B cell (primary cell): ENCODE results near the gene FLCN. TPM values are rescaled to one million over a fixed set of nuclear protein-coding genes. Genes with fewer than 3 reads are reported as not detected.
"Not testable (repeated sequence)": the region's sequence is repeated elsewhere in the genome, so short reads cannot be mapped to it uniquely, and the experiment has no call there.

Source experiments
- ATAC-seq: fragments of 200-7000 bp; cut with Tn5 transposase; one replicate; pipeline ENCODE4 v1.10.0; 2021; ENCODE audit warnings: low read depth, mild to moderate bottlenecking, moderate number of reproducible peaks, moderate library complexity
- CTCF ChIA-PET: fragments of 350-600 bp; sonication (Branson Sonifier 250); formaldehyde crosslinking; loops from one replicate; lab custom pipeline; 2021; ENCODE audit warnings: antibody characterized with exemption, inconsistent platforms; lab: Charles Lee
- POLR2A ChIA-PET: fragments of 350-600 bp; sonication (Branson Sonifier 250); formaldehyde crosslinking; loops from one replicate; lab custom pipeline; 2021; ENCODE audit warnings: antibody characterized with exemption; lab: Charles Lee
- DNase-seq: peaks from one replicate; pipeline ENCODE4 v3.0.0; 2013
- H2AFZ ChIP-seq: 2 replicates; pipeline ENCODE4 v1.6.1; 2012; ENCODE audit warnings: mild to moderate bottlenecking, low read depth, low read length; ENCODE audit not compliant: insufficient read depth, poor library complexity, severe bottlenecking
- H3K27ac ChIP-seq, 2 donors: 1 replicate in 1 of 2; 2 replicates in 1 of 2; pipeline ENCODE4 v1.5.1; 2012 to 2013; ENCODE audit warnings: low read length in 2 of 2, mild to moderate bottlenecking in 2 of 2, moderate library complexity in 1 of 2
- H3K27me3 ChIP-seq, 4 experiments: fragments of 200-600 bp in 1 of 4; sonication (generic) in 1 of 4; replicated peaks in 1 of 4; 1 replicate in 2 of 4; 2 replicates in 2 of 4; pipeline versions ENCODE4 v1.6.1 to v1.7.0; 2013 to 2016; ENCODE audit warnings: low read length in 3 of 4, mild to moderate bottlenecking in 2 of 4, mixed read lengths in 1 of 4, moderate library complexity in 1 of 4; ENCODE audit not compliant: insufficient read depth in 4 of 4, control insufficient read depth in 3 of 4; ENCODE audit errors: control extremely low read depth in 1 of 4
- H3K36me3 ChIP-seq, 2 experiments: replicated peaks in 1 of 2; 1 replicate in 1 of 2; 2 replicates in 1 of 2; pipeline versions ENCODE4 v1.6.1 to v1.7.1; 2013; ENCODE audit warnings: low read length in 1 of 2; ENCODE audit not compliant: insufficient read depth in 2 of 2, control insufficient read depth in 1 of 2; ENCODE audit errors: control extremely low read depth in 1 of 2, extremely low read depth in 1 of 2
- H3K4me1 ChIP-seq, 2 donors: fragments of 200-600 bp in 1 of 2; sonication (generic) in 1 of 2; 1 replicate in 1 of 2; 2 replicates in 1 of 2; pipeline versions ENCODE4 v1.5.1 to v1.6.1; 2013 to 2017; ENCODE audit warnings: low read length in 2 of 2; ENCODE audit not compliant: control insufficient read depth in 2 of 2, insufficient read depth in 2 of 2
- H3K4me2 ChIP-seq: replicated peaks from 2 replicates; pipeline ENCODE3; 2012; ENCODE audit warnings: mild to moderate bottlenecking, low read depth, low read length; ENCODE audit not compliant: poor library complexity, severe bottlenecking
- H3K4me3 ChIP-seq, 5 experiments: fragments of 200-600 bp in 1 of 5; sonication (generic) in 1 of 5; 1 replicate in 3 of 5; 2 replicates in 2 of 5; pipeline versions ENCODE4 v1.5.1 to v1.7.0; 2011 to 2016; ENCODE audit warnings: low read length in 4 of 5, mild to moderate bottlenecking in 4 of 5, low read depth in 2 of 5, control low read depth in 1 of 5, moderate library complexity in 1 of 5; ENCODE audit not compliant: insufficient read depth in 1 of 5; ENCODE audit errors: control extremely low read depth in 1 of 5, extremely low read depth in 1 of 5
- H3K79me2 ChIP-seq: fragments of 200-600 bp; sonication (generic); one replicate; pipeline ENCODE4 v1.6.0; 2016; ENCODE audit warnings: low read length; ENCODE audit not compliant: control insufficient read depth, insufficient read depth
- H3K9ac ChIP-seq: fragments of 200-600 bp; sonication (generic); 2 replicates; pipeline ENCODE4 v1.6.1; 2017; ENCODE audit warnings: mild to moderate bottlenecking, low read length, moderate library complexity
- H3K9me3 ChIP-seq, 3 donors: one replicate each; pipeline versions ENCODE4 v1.6.1 to v1.7.1; 2013; ENCODE audit warnings: low read length in 2 of 3; ENCODE audit not compliant: control insufficient read depth in 2 of 3, insufficient read depth in 1 of 3; ENCODE audit errors: control extremely low read depth in 1 of 3
- H4K20me1 ChIP-seq: 2 replicates; pipeline ENCODE4 v1.6.0; 2012; ENCODE audit warnings: mild to moderate bottlenecking, low read length; ENCODE audit not compliant: insufficient read depth, control insufficient read depth, poor library complexity, severe bottlenecking
- H3K27ac Mint-ChIP-seq: one replicate; pipeline ENCODE4 v1.8.0; 2021; ENCODE audit warnings: mixed read lengths
- H3K27me3 Mint-ChIP-seq: one replicate; pipeline ENCODE4 v1.8.0; 2021; ENCODE audit warnings: mixed read lengths
- H3K4me1 Mint-ChIP-seq: one replicate; pipeline ENCODE4 v1.8.0; 2021; ENCODE audit warnings: mixed read lengths
- H3K4me3 Mint-ChIP-seq: one replicate; pipeline ENCODE4 v1.8.0; 2021; ENCODE audit warnings: mixed read lengths
- H3K9me3 Mint-ChIP-seq: one replicate; pipeline ENCODE4 v1.8.0; 2022; ENCODE audit warnings: mixed read lengths; ENCODE audit not compliant: insufficient read depth
- EZH2 ChIP-seq: IDR thresholded peaks from 2 replicates; pipeline ENCODE4 v1.6.1; 2012; ENCODE audit warnings: borderline replicate concordance, low read depth, mild to moderate bottlenecking, moderate library complexity, low read length; ENCODE audit not compliant: insufficient read depth, poor library complexity, severe bottlenecking
- WGBS: methylation state at CpG from one replicate; pipeline ENCODE4 v1.1.5; 2013; ENCODE audit warnings: missing lambda C conversion rate; ENCODE audit not compliant: insufficient coverage; 5-methylcytosine and 5-hydroxymethylcytosine counted together
- intact Hi-C: fragments of 100-400 bp; cut with micrococcal nuclease; formaldehyde crosslinking; loops from one replicate; pipeline ENCODE4 v1.10.0; 2022
- polyA plus RNA-seq: library from polyadenylated mRNA; depleted of rRNA; stranded (reverse); fragments of >200 nt; gene quantifications from 2 replicates; pipeline ENCODE4 v1.2.3, GENCODE V29; 2012
- total RNA-seq, 2 donors: library from RNA; stranded (reverse); fragments of 120-200 nt in 1 of 2; gene quantifications; 1 replicate in 1 of 2; 2 replicates in 1 of 2; pipeline versions ENCODE4 v1.2.3 to v1.2.4, GENCODE V29; 2013 to 2022
- TF ChIP-seq, protein P1 (sequence below): fragments of 200-600 bp; IDR thresholded peaks from one replicate; pipeline ENCODE4 v1.8.0; 2022; ENCODE audit warnings: antibody characterized with exemption, mild to moderate bottlenecking

The FLCN gene
- total and polyA plus RNA-seq, 2 donors (not counting 1 experiment from before 2014, with no cell fraction given) = 36.6 to 128 TPM

DNA sequence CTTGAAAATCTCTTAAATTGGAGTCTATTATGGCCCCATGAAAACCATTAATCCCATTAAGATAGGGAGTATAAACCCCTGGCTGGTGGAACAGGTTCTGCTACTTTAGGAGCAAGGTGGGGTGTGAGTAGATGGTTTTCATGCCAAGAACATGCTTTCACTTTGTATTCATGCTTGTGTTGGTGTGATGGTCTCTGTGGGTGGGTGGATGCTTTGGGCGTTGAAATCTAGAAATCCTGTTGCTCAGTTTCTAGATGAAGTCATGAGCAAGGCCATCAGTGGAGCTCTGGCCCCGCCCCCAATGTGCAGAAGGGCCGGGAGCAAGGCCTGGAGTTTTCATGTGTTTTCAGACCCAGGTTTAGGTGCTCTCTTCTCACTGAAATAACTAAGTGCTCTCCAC, 50.9 kb downstream of the FLCN start:
- ATAC-seq (no peak), DNase-seq (no peak)
- Mint-ChIP-seq H3K9me3 (no peaks in the 10 kb centered on the region), H3K27me3 (no peaks in the 10 kb centered on the region), H3K4me1 (peaks cover 31% of the 10 kb centered on the region), H3K27ac (peak overlapping the region; percentile 32), H3K4me3 (no peak overlapping the region)
- intact Hi-C loops = loop anchor here (10.0 kb wide), 1 partner anchor 49 kb away; the partner anchor contains the start of gene FLCN
- H3K4me2 ChIP-seq = no peak overlapping the region
- no peak overlapping the region for H3K4me3 ChIP-seq
- H3K79me2 ChIP-seq = no peaks in the 10 kb centered on the region
- no peak overlapping the region for H3K9ac ChIP-seq
- H3K27me3 ChIP-seq = no peaks in the 10 kb centered on the region
- no peak overlapping the region for H2AFZ ChIP-seq
- H3K9me3 ChIP-seq = peaks cover 0 to 4% (median 0%) of the 10 kb centered on the region in 3 donors
- TF ChIP-seq, protein P1, sequence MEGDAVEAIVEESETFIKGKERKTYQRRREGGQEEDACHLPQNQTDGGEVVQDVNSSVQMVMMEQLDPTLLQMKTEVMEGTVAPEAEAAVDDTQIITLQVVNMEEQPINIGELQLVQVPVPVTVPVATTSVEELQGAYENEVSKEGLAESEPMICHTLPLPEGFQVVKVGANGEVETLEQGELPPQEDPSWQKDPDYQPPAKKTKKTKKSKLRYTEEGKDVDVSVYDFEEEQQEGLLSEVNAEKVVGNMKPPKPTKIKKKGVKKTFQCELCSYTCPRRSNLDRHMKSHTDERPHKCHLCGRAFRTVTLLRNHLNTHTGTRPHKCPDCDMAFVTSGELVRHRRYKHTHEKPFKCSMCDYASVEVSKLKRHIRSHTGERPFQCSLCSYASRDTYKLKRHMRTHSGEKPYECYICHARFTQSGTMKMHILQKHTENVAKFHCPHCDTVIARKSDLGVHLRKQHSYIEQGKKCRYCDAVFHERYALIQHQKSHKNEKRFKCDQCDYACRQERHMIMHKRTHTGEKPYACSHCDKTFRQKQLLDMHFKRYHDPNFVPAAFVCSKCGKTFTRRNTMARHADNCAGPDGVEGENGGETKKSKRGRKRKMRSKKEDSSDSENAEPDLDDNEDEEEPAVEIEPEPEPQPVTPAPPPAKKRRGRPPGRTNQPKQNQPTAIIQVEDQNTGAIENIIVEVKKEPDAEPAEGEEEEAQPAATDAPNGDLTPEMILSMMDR = no peak
- TF ChIP-seq EZH2 = no peak
- peaks cover 8 to 52% of the 10 kb centered on the region in 2 experiments for H3K36me3 ChIP-seq
- H3K27ac ChIP-seq = peak overlapping the region in 1 of 2 donors; percentile 52
- ChIA-PET CTCF (no interaction called here), POLR2A (no interaction called here)
- WGBS = 75% methylated on average over 2 of the region's 3 CpGs
- peaks cover 19 to 37% of the 10 kb centered on the region in 2 donors for H3K4me1 ChIP-seq
- H4K20me1 ChIP-seq = no peaks in the 10 kb centered on the region

DNA sequence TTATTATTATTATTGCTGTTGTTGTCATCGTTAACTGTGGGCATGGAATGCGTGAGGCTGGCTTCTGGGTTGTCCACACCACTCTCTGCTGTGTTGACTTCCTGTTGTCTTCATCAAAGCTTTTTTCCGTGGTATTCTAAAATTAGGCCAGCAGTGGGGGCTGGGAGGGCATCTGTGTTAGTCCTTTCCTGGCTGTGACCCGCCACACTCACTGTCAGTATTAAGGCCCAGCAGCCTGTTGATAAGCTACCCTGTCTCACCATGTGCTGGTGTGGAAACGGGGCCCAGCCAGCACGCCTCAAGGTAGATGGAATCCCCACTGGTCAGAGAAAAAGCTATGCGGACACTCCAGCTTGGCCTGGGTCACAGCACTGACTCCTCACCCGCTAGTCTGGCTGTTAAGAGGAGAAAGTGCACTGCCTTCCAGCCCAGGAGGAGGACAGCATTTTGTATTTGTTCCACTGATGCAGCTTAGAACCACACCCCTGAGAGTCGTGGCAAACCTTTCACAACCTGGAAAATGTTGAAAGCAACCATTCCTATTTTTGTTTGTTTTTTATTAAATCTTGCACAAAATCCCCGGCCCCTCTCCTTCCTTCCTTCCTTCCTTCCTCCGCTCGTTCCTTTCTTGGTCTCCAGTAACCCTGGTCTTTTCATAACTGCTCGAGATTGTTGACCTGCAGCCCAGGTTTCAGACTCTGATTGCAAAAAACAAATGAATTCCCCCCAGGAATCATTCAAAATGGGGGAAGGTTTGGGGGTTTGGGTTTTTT, 51.8 kb downstream of the FLCN start:
- H3K27ac Mint-ChIP-seq = peak overlapping the region; percentile 26
- POLR2A ChIA-PET, CTCF ChIA-PET: not testable (repeated sequence)

More for the DNA sequence above, 51.8 kb downstream of the FLCN start:
- H3K4me1 Mint-ChIP-seq = peaks cover 38% of the 10 kb centered on the region
- not testable (repeated sequence) for H3K79me2 ChIP-seq, H3K4me3 Mint-ChIP-seq, H3K4me3 ChIP-seq, H3K27me3 Mint-ChIP-seq, H3K9me3 Mint-ChIP-seq, H2AFZ ChIP-seq, ATAC-seq, H4K20me1 ChIP-seq, H3K27me3 ChIP-seq, DNase-seq, H3K4me2 ChIP-seq, H3K9me3 ChIP-seq, H3K9ac ChIP-seq
- H3K36me3 ChIP-seq = peaks cover 12 to 57% of the 10 kb centered on the region in 2 experiments
- H3K4me1 ChIP-seq = peaks cover 19 to 42% of the 10 kb centered on the region in 2 donors
- peak overlapping the region in 1 of 2 donors; percentile 52 for H3K27ac ChIP-seq
- intact Hi-C loops = loop anchor here (10.0 kb wide), 1 partner anchor 50 kb away; the partner anchor contains the start of gene FLCN
- WGBS = 32% methylated on average over 3 of the region's 13 CpGs
